Measurements from ENCODE around the gene MGAT5.
A peak's percentile ranks its signal among the peaks of the same experiment; 100 is the strongest.

MGAT5 gene

DNA sequence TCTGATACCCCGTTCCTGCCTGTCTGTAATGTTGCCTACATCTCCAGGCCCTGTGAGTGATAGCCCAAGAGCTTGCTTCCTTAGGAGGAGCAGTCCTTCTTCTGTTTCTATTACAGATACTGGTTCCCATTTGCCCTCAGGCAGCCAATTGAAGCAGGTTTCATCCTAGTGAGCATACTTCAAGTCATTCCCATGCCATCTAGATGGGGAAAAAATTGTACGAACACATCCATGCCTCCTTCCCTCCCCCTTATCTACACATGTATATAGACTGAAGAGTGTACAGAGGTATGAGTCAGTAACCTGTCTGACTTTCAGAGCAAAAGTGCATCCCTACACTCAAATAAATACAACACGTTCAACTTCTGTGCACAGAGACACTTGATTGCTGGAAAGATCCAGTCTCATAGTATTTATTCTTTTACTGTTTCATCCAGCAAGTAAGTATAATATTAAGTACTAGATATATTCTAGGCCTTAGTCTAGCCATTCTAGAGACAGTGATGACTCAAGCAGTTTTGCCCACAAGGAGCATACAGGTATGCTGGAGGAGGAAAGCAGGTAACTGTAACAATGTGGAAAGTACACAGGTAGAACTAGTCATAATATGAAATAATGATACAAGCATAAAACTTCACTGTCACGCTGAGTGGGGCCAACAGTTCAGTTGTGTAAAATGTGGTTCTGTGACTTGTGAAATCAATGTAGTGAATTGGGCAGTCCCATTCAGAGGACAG, 153.4 kb downstream of the MGAT5 start:
- H3K27me3 ChIP-seq (ENCODE audit: insufficient read depth, low read depth) = no peaks in the 10 kb centered on the region
- H4K20me1 ChIP-seq (ENCODE audit: insufficient read depth) = no peaks in the 10 kb centered on the region
- no peaks in the 10 kb centered on the region for H3K36me3 ChIP-seq (ENCODE audit: insufficient read depth)
- peak overlapping the region; percentile 62 for H3K27ac ChIP-seq
- H3K4me2 ChIP-seq = peak overlapping the region; percentile 91
- no peak overlapping the region for H3K9ac ChIP-seq
- H2AFZ ChIP-seq (ENCODE audit: low read depth) = no peak overlapping the region
- no peak overlapping the region for H3K4me3 ChIP-seq (IDR thresholded peaks at IDR 0.05; ENCODE audit: insufficient read depth, low read depth, low read length)
- peaks cover 8% of the 10 kb centered on the region; the same call in 1 of the 2 replicates for H3K79me2 ChIP-seq (ENCODE audit: insufficient read depth, low read depth)
- TF ChIP-seq CTCF (conservative IDR thresholded peaks at IDR 0.05; ENCODE audit: low read depth, low read length) = no peak
- H3K4me1 ChIP-seq (ENCODE audit: low read depth, poor library complexity, severe bottlenecking) = peaks cover 84% of the 10 kb centered on the region

DNA sequence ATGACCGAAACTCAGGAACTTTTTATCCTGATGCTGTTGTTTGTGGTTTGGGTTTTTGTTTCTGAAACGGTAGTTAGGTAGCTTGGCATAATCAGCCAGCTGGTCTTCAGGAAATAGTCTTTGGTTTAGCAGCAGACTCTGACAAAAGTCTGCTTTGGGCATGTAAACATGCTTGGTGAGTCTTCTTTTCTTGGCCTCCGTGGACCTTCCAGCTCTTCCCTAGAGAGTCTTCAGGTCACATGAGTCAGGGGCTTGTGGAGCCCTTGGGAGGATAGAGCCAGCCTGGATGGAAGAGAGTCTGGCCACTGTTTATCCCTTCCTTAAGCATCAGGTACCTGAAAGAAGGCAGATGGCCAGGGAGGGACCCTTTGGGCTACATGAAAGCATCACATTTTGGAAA, 154.5 kb downstream of the MGAT5 start:
- H3K4me2 ChIP-seq = peak overlapping the region; percentile 91
- no peaks in the 10 kb centered on the region for H3K36me3 ChIP-seq (ENCODE audit: insufficient read depth)
- H3K9ac ChIP-seq = no peak overlapping the region
- H3K27ac ChIP-seq = peak overlapping the region; percentile 62; the same call in 1 of the 2 replicates
- no peak for TF ChIP-seq CTCF (conservative IDR thresholded peaks at IDR 0.05; ENCODE audit: low read depth, low read length)
- H2AFZ ChIP-seq (ENCODE audit: low read depth) = no peak overlapping the region
- no peaks in the 10 kb centered on the region for H3K27me3 ChIP-seq (ENCODE audit: insufficient read depth, low read depth)
- peaks cover 93% of the 10 kb centered on the region for H3K4me1 ChIP-seq (ENCODE audit: low read depth, poor library complexity, severe bottlenecking)
- H4K20me1 ChIP-seq (ENCODE audit: insufficient read depth) = no peaks in the 10 kb centered on the region
- peaks cover 8% of the 10 kb centered on the region; the same call in 1 of the 2 replicates for H3K79me2 ChIP-seq (ENCODE audit: insufficient read depth, low read depth)
- no peak overlapping the region for H3K4me3 ChIP-seq (IDR thresholded peaks at IDR 0.05; ENCODE audit: insufficient read depth, low read depth, low read length)

DNA sequence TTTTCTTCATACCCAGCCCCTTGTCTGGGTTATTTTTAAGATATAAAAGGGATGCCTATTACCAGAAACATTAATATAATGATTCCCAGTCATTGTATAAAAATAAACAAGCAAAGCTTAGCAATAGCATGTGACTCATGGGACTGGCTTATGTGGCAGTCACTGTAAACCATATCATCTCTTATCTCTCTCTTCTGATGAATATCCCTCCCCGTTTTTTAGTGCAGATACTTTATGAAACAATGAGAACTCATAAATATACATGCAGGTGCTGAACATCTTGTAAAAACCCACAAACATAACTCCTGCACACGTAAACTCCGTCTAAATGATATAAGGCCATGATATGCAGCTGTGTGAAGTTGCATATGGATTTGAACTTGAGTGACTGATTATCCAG, 154.9 kb downstream of the MGAT5 start:
- H4K20me1 ChIP-seq (ENCODE audit: insufficient read depth) = no peaks in the 10 kb centered on the region
- TF ChIP-seq CTCF (conservative IDR thresholded peaks at IDR 0.05; ENCODE audit: low read depth, low read length) = no peak
- peak overlapping the region; percentile 91 for H3K4me2 ChIP-seq
- H3K9ac ChIP-seq = no peak overlapping the region
- H3K4me1 ChIP-seq (ENCODE audit: low read depth, poor library complexity, severe bottlenecking) = peaks cover 91% of the 10 kb centered on the region
- no peak overlapping the region for H3K4me3 ChIP-seq (IDR thresholded peaks at IDR 0.05; ENCODE audit: insufficient read depth, low read depth, low read length)
- no peak overlapping the region for H2AFZ ChIP-seq (ENCODE audit: low read depth)
- peaks cover 8% of the 10 kb centered on the region; the same call in 1 of the 2 replicates for H3K79me2 ChIP-seq (ENCODE audit: insufficient read depth, low read depth)
- H3K36me3 ChIP-seq (ENCODE audit: insufficient read depth) = no peaks in the 10 kb centered on the region
- H3K27ac ChIP-seq = peak overlapping the region; percentile 62; the same call in 1 of the 2 replicates
- no peaks in the 10 kb centered on the region for H3K27me3 ChIP-seq (ENCODE audit: insufficient read depth, low read depth)

DNA sequence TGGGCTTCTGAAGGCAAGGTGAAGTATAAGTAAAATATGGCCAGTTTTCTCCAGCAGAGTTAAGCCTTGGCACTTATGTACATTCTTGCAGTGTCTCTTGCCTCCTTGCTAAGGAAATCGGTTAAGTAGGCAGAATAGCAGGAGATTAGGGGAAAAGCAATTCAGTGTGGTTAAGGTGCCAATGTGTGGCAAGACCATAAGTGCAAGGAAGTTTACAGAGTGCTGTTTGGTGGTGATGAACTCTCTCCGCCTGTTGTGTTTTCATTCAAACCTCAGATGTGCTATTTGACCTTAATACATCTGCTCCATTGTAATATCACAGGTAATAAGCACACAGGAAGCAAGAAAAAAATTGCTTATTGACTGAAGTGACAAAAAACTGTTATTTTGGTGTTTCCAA, 156.1 kb downstream of the MGAT5 start:
- H3K4me2 ChIP-seq = peak overlapping the region; percentile 91
- H3K4me3 ChIP-seq (IDR thresholded peaks at IDR 0.05; ENCODE audit: insufficient read depth, low read depth, low read length) = no peak overlapping the region
- H3K79me2 ChIP-seq (ENCODE audit: insufficient read depth, low read depth) = peaks cover 11% of the 10 kb centered on the region; the same call in 1 of the 2 replicates
- peak overlapping the region; percentile 85; the same call in 1 of the 2 replicates for H3K27ac ChIP-seq
- no peaks in the 10 kb centered on the region for H4K20me1 ChIP-seq (ENCODE audit: insufficient read depth)
- H3K36me3 ChIP-seq (ENCODE audit: insufficient read depth) = no peaks in the 10 kb centered on the region
- peaks cover 84% of the 10 kb centered on the region for H3K4me1 ChIP-seq (ENCODE audit: low read depth, poor library complexity, severe bottlenecking)
- H2AFZ ChIP-seq (ENCODE audit: low read depth) = no peak overlapping the region
- H3K9ac ChIP-seq = peak overlapping the region; percentile 39; the same call in 1 of the 2 replicates
- no peaks in the 10 kb centered on the region for H3K27me3 ChIP-seq (ENCODE audit: insufficient read depth, low read depth)
- no peak for TF ChIP-seq CTCF (conservative IDR thresholded peaks at IDR 0.05; ENCODE audit: low read depth, low read length)
